B cell (primary cell): ENCODE measurements around the gene SLC1A2. TPM values are rescaled to one million over a fixed set of nuclear protein-coding genes. Genes with fewer than 3 reads are reported as not detected.
A peak's percentile ranks its signal among the peaks of the same experiment; 100 is the strongest.

Experiments
- ATAC-seq: fragments of 200-7000 bp; cut with Tn5 transposase; one replicate; pipeline ENCODE4 v1.10.0; 2021; ENCODE audit warnings: low read depth, mild to moderate bottlenecking, moderate number of reproducible peaks, moderate library complexity
- CTCF ChIA-PET: fragments of 350-600 bp; sonication (Branson Sonifier 250); formaldehyde crosslinking; loops from one replicate; lab custom pipeline; 2021; ENCODE audit warnings: antibody characterized with exemption, inconsistent platforms; lab: Charles Lee
- POLR2A ChIA-PET: fragments of 350-600 bp; sonication (Branson Sonifier 250); formaldehyde crosslinking; loops from one replicate; lab custom pipeline; 2021; ENCODE audit warnings: antibody characterized with exemption; lab: Charles Lee
- DNase-seq: peaks from one replicate; pipeline ENCODE4 v3.0.0; 2013
- H2AFZ ChIP-seq: 2 replicates; pipeline ENCODE4 v1.6.1; 2012; ENCODE audit warnings: mild to moderate bottlenecking, low read depth, low read length; ENCODE audit not compliant: insufficient read depth, poor library complexity, severe bottlenecking
- H3K27ac ChIP-seq, 2 donors: 1 replicate in 1 of 2; 2 replicates in 1 of 2; pipeline ENCODE4 v1.5.1; 2012 to 2013; ENCODE audit warnings: low read length in 2 of 2, mild to moderate bottlenecking in 2 of 2, moderate library complexity in 1 of 2
- H3K27me3 ChIP-seq, 4 experiments: fragments of 200-600 bp in 1 of 4; sonication (generic) in 1 of 4; replicated peaks in 1 of 4; 1 replicate in 2 of 4; 2 replicates in 2 of 4; pipeline versions ENCODE4 v1.6.1 to v1.7.0; 2013 to 2016; ENCODE audit warnings: low read length in 3 of 4, mild to moderate bottlenecking in 2 of 4, mixed read lengths in 1 of 4, moderate library complexity in 1 of 4; ENCODE audit not compliant: insufficient read depth in 4 of 4, control insufficient read depth in 3 of 4; ENCODE audit errors: control extremely low read depth in 1 of 4
- H3K36me3 ChIP-seq, 2 experiments: replicated peaks in 1 of 2; 1 replicate in 1 of 2; 2 replicates in 1 of 2; pipeline versions ENCODE4 v1.6.1 to v1.7.1; 2013; ENCODE audit warnings: low read length in 1 of 2; ENCODE audit not compliant: insufficient read depth in 2 of 2, control insufficient read depth in 1 of 2; ENCODE audit errors: control extremely low read depth in 1 of 2, extremely low read depth in 1 of 2
- H3K4me1 ChIP-seq, 2 donors: fragments of 200-600 bp in 1 of 2; sonication (generic) in 1 of 2; 1 replicate in 1 of 2; 2 replicates in 1 of 2; pipeline versions ENCODE4 v1.5.1 to v1.6.1; 2013 to 2017; ENCODE audit warnings: low read length in 2 of 2; ENCODE audit not compliant: control insufficient read depth in 2 of 2, insufficient read depth in 2 of 2
- H3K4me2 ChIP-seq: replicated peaks from 2 replicates; pipeline ENCODE3; 2012; ENCODE audit warnings: mild to moderate bottlenecking, low read depth, low read length; ENCODE audit not compliant: poor library complexity, severe bottlenecking
- H3K4me3 ChIP-seq, 5 experiments: fragments of 200-600 bp in 1 of 5; sonication (generic) in 1 of 5; 1 replicate in 3 of 5; 2 replicates in 2 of 5; pipeline versions ENCODE4 v1.5.1 to v1.7.0; 2011 to 2016; ENCODE audit warnings: low read length in 4 of 5, mild to moderate bottlenecking in 4 of 5, low read depth in 2 of 5, control low read depth in 1 of 5, moderate library complexity in 1 of 5; ENCODE audit not compliant: insufficient read depth in 1 of 5; ENCODE audit errors: control extremely low read depth in 1 of 5, extremely low read depth in 1 of 5
- H3K79me2 ChIP-seq: fragments of 200-600 bp; sonication (generic); one replicate; pipeline ENCODE4 v1.6.0; 2016; ENCODE audit warnings: low read length; ENCODE audit not compliant: control insufficient read depth, insufficient read depth
- H3K9ac ChIP-seq: fragments of 200-600 bp; sonication (generic); 2 replicates; pipeline ENCODE4 v1.6.1; 2017; ENCODE audit warnings: mild to moderate bottlenecking, low read length, moderate library complexity
- H3K9me3 ChIP-seq, 3 donors: one replicate each; pipeline versions ENCODE4 v1.6.1 to v1.7.1; 2013; ENCODE audit warnings: low read length in 2 of 3; ENCODE audit not compliant: control insufficient read depth in 2 of 3, insufficient read depth in 1 of 3; ENCODE audit errors: control extremely low read depth in 1 of 3
- H4K20me1 ChIP-seq: 2 replicates; pipeline ENCODE4 v1.6.0; 2012; ENCODE audit warnings: mild to moderate bottlenecking, low read length; ENCODE audit not compliant: insufficient read depth, control insufficient read depth, poor library complexity, severe bottlenecking
- H3K27ac Mint-ChIP-seq: one replicate; pipeline ENCODE4 v1.8.0; 2021; ENCODE audit warnings: mixed read lengths
- H3K27me3 Mint-ChIP-seq: one replicate; pipeline ENCODE4 v1.8.0; 2021; ENCODE audit warnings: mixed read lengths
- H3K4me1 Mint-ChIP-seq: one replicate; pipeline ENCODE4 v1.8.0; 2021; ENCODE audit warnings: mixed read lengths
- H3K4me3 Mint-ChIP-seq: one replicate; pipeline ENCODE4 v1.8.0; 2021; ENCODE audit warnings: mixed read lengths
- H3K9me3 Mint-ChIP-seq: one replicate; pipeline ENCODE4 v1.8.0; 2022; ENCODE audit warnings: mixed read lengths; ENCODE audit not compliant: insufficient read depth
- CTCF ChIP-seq: fragments of 200-600 bp; IDR thresholded peaks from one replicate; pipeline ENCODE4 v1.8.0; 2022; ENCODE audit warnings: antibody characterized with exemption, mild to moderate bottlenecking
- EZH2 ChIP-seq: IDR thresholded peaks from 2 replicates; pipeline ENCODE4 v1.6.1; 2012; ENCODE audit warnings: borderline replicate concordance, low read depth, mild to moderate bottlenecking, moderate library complexity, low read length; ENCODE audit not compliant: insufficient read depth, poor library complexity, severe bottlenecking
- WGBS: methylation state at CpG from one replicate; pipeline ENCODE4 v1.1.5; 2013; ENCODE audit warnings: missing lambda C conversion rate; ENCODE audit not compliant: insufficient coverage; 5-methylcytosine and 5-hydroxymethylcytosine counted together
- intact Hi-C: fragments of 100-400 bp; cut with micrococcal nuclease; formaldehyde crosslinking; loops from one replicate; pipeline ENCODE4 v1.10.0; 2022
- polyA plus RNA-seq: library from polyadenylated mRNA; depleted of rRNA; stranded (reverse); fragments of >200 nt; gene quantifications from 2 replicates; pipeline ENCODE4 v1.2.3, GENCODE V29; 2012
- total RNA-seq, 2 donors: library from RNA; stranded (reverse); fragments of 120-200 nt in 1 of 2; gene quantifications; 1 replicate in 1 of 2; 2 replicates in 1 of 2; pipeline versions ENCODE4 v1.2.3 to v1.2.4, GENCODE V29; 2013 to 2022

The SLC1A2 gene
- total and polyA plus RNA-seq, 2 donors (not counting 1 experiment from before 2014, with no cell fraction given) = not detected

GRCh38 chr11:35236667-35237003 lies 182.7 kb downstream of the SLC1A2 start:
- no peaks in the 10 kb centered on the region for H4K20me1 ChIP-seq
- no peak overlapping the region for H3K4me3 Mint-ChIP-seq
- DNase-seq (no peak), ATAC-seq (no peak)
- peaks cover 6 to 11% of the 10 kb centered on the region in 2 donors for H3K4me1 ChIP-seq
- peaks cover 0 to 13% of the 10 kb centered on the region in 2 experiments for H3K36me3 ChIP-seq
- H3K27me3 Mint-ChIP-seq = no peaks in the 10 kb centered on the region
- no peak overlapping the region for H3K27ac ChIP-seq
- intact Hi-C loops = loop anchor here (5.0 kb wide), 1 partner anchor 294 kb away; no protein-coding TSS in a partner anchor
- no peak overlapping the region for H2AFZ ChIP-seq
- H3K27ac Mint-ChIP-seq = no peak overlapping the region
- no peaks in the 10 kb centered on the region for H3K27me3 ChIP-seq
- 71% methylated on average over 3 of the region's 5 CpGs for WGBS
- TF ChIP-seq CTCF (no peak), EZH2 (no peak)
- no peaks in the 10 kb centered on the region for H3K9me3 Mint-ChIP-seq
- peaks cover 0 to 5% (median 3%) of the 10 kb centered on the region in 3 donors for H3K9me3 ChIP-seq
- H3K79me2 ChIP-seq = no peaks in the 10 kb centered on the region
- H3K4me2 ChIP-seq = no peak overlapping the region
- no peak overlapping the region for H3K9ac ChIP-seq
- H3K4me1 Mint-ChIP-seq = peaks cover 22% of the 10 kb centered on the region
- H3K4me3 ChIP-seq = no peak overlapping the region
- ChIA-PET CTCF (interaction anchor here (0.8 to 10.1 kb wide), 8 partner anchors 69 to 310 kb away, joined by 3 to 73 read pairs (median 3); no protein-coding TSS in a partner anchor), POLR2A (no interaction called here)

GRCh38 chr11:35235936-35236666 lies 183.3 kb downstream of the SLC1A2 start:
- H2AFZ ChIP-seq = no peak overlapping the region
- H3K27ac Mint-ChIP-seq = peak overlapping the region; percentile 39
- no peak overlapping the region for H3K27ac ChIP-seq
- H3K9ac ChIP-seq = no peak overlapping the region
- TF ChIP-seq EZH2 = no peak
- no peak for TF ChIP-seq CTCF
- peaks cover 2 to 18% of the 10 kb centered on the region in 2 experiments for H3K36me3 ChIP-seq
- no peak overlapping the region for H3K4me3 ChIP-seq
- POLR2A ChIA-PET = no interaction called here
- intact Hi-C loops = loop anchor here (5.0 kb wide), 1 partner anchor 294 kb away; no protein-coding TSS in a partner anchor
- H4K20me1 ChIP-seq = no peaks in the 10 kb centered on the region
- DNase-seq = no peak
- no peak for ATAC-seq
- no peaks in the 10 kb centered on the region for H3K27me3 Mint-ChIP-seq
- H3K79me2 ChIP-seq = no peaks in the 10 kb centered on the region
- no peak overlapping the region for H3K4me3 Mint-ChIP-seq
- CTCF ChIA-PET = interaction anchor here (0.7 to 10.1 kb wide), 6 partner anchors 64 to 310 kb away, joined by 3 to 73 read pairs (median 16); no protein-coding TSS in a partner anchor
- WGBS = 100% methylated on average over 1 of the region's 4 CpGs
- H3K4me2 ChIP-seq = no peak overlapping the region
- peaks cover 6 to 11% of the 10 kb centered on the region in 2 donors for H3K4me1 ChIP-seq
- H3K27me3 ChIP-seq = no peaks in the 10 kb centered on the region
- H3K4me1 Mint-ChIP-seq = peaks cover 22% of the 10 kb centered on the region
- H3K9me3 Mint-ChIP-seq = no peaks in the 10 kb centered on the region
- peaks cover 0 to 5% (median 3%) of the 10 kb centered on the region in 3 donors for H3K9me3 ChIP-seq
